WTC11 (cell line): ENCODE data around the gene GRB10.

ENCODE experiments used
- CREM ChIP-seq: sonication (generic); formaldehyde crosslinking; IDR thresholded peaks from 2 replicates; pipeline ENCODE4 v1.8.1; 2022; ENCODE audit warnings: mild to moderate bottlenecking, missing genetic modification reagents, moderate library complexity
- CTCF ChIP-seq: fragments of 200-600 bp; IDR thresholded peaks from 2 replicates; pipeline ENCODE4 v1.8.0; 2022; ENCODE audit warnings: antibody characterized with exemption
- FOXP1 ChIP-seq: sonication (generic); formaldehyde crosslinking; IDR thresholded peaks from 2 replicates; pipeline ENCODE4 v1.8.0; 2022; ENCODE audit warnings: missing genetic modification reagents, mild to moderate bottlenecking, moderate library complexity, borderline replicate concordance
- ZNF121 ChIP-seq: sonication (generic); formaldehyde crosslinking; IDR thresholded peaks from 2 replicates; pipeline ENCODE4 v1.8.0; 2023; ENCODE audit warnings: missing genetic modification reagents

GRCh38 chr7:50745835-50746234, 36.9 kb downstream of the GRB10 start:
- TF ChIP-seq CREM (CRISPR knock-in tag) (no peak), FOXP1 (CRISPR knock-in tag) (no peak), ZNF121 (CRISPR knock-in tag) (no peak), CTCF (no peak)
